Uterine smooth muscle cell (primary cell): Measurements from ENCODE around the gene CDKN2B. TPM values are rescaled to one million over a fixed set of nuclear protein-coding genes. Genes with fewer than 3 reads are reported as not detected.

Experiments
- total RNA-seq: library from RNA; depleted of rRNA; stranded (reverse); fragments of >200 nt; gene quantifications from 2 replicates; pipeline ENCODE4 v1.2.3, GENCODE V29; 2014

Gene CDKN2B, protein sequence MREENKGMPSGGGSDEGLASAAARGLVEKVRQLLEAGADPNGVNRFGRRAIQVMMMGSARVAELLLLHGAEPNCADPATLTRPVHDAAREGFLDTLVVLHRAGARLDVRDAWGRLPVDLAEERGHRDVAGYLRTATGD
- 12.0 and 24.9 TPM in 2 replicates for total RNA-seq

DNA sequence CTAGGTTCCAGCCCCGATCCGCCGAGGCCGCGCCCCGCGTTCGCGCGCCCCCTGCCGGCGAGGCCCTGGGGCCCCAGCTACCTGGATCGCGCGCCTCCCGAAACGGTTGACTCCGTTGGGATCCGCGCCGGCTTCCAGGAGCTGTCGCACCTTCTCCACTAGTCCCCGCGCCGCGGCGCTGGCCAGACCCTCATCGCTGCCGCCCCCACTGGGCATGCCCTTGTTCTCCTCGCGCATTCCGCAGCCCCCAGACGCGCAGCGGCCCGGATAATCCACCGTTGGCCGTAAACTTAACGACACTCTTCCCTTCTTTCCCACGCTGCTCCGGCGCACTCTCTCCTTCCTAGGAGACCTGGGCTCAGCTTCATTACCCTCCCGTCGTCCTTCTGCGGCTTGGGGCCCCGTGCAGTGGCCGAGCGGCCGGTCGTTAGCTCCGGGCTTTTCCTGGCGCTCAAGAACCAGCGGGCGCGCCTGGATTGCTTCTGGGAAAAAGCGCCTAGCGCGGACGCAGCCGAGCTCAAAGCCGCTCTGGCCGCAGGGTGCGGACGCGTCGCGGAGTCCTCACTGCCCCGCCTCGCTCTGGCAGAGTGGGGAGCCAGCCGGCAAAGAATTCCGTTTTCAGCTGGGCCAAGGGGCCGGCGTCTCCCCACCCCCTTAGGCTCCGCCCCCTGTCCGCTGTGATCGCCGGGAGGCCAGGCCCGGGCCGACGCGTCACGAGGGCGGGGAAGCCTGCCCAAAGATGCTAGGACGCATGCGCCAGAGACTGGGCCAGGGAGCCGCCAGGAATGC is at the start of gene CDKN2B:
CDKN2B (minus strand) TSS at position 589 of the 789 bp plus-strand sequence; CDS start at position 237, 352 bp downstream.

DNA sequence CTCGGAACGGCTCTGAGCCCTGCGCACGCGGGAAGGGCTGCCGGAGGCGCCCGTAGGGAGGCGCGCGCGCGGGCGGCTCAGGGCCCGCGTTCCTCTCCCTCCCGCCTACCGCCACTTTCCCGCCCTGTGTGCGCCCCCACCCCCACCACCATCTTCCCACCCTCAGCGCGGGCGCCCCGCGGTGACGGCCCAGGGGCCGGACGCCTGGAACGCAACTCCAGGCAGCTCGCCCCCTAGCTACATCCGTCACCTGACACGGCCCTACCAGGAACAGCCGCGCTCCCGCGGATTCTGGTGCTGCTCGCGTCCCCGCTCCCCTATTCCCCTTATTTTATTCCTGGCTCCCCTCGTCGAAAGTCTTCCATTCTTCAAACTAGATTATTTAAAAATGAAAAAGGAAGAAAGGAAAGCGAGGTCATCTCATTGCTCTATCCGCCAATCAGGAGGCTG is 14.5 kb downstream of the CDKN2B start, which contains the start of gene CDKN2B-AS1:
CDKN2B-AS1 (plus strand) TSS at position 236 of the 450 bp plus-strand sequence.

DNA sequence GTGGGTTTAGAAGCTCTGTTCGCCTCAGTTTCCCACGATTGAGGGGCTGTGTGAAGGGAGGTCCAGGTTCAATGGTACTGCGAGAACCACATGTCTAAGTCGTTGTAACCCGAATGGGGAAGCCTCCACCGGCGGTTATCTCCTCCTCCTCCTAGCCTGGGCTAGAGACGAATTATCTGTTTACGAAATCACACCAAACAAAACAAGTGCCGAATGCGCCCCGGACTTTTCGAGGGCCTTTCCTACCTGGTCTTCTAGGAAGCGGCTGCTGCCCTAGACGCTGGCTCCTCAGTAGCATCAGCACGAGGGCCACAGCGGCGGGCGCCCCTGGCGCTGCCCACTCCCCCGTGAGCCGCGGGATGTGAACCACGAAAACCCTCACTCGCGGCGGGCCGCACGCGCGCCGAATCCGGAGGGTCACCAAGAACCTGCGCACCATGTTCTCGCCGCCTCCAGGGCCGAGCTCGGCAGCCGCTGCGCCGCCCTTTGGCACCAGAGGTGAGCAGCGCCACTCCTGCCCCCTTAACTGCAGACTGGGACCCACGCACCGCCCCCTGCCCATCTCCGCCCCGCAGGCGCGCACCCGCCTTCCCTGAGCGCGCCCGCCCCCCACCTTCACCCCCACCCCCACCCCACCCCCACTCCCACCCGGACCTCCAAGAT is 15.1 kb downstream of the CDKN2B start, which contains the start of gene CDKN2A:
CDKN2A (minus strand) TSS at position 500 of the 663 bp plus-strand sequence.

Other genes starting within 250 kb of the CDKN2B start
- 39.6 and 61.8 TPM in 2 replicates for gene MTAP, start 206.7 kb downstream of the CDKN2B start, total RNA-seq
- gene CDKN2A, start 14.9 kb downstream of the CDKN2B start, total RNA-seq = 8.5 and 8.9 TPM in 2 replicates
- gene CDKN2B-AS1, start 14.5 kb downstream of the CDKN2B start, total RNA-seq = 4.1 and 4.9 TPM in 2 replicates